NT2/D1 (cell line): ENCODE data around the gene MTNR1A.

Source experiments
- YY1 ChIP-seq: IDR thresholded peaks from 2 replicates; pipeline ENCODE4 v1.6.1; 2011; ENCODE audit not compliant: insufficient read length, insufficient read depth
- ZNF274 ChIP-seq: IDR thresholded peaks from 2 replicates; pipeline ENCODE4 v1.6.1; 2011; ENCODE audit warnings: mild to moderate bottlenecking, low read depth, low read length

- TF ChIP-seq ZNF274 (no peak), YY1 (no peak)
These were observed 5.3 kb upstream of the MTNR1A start for GRCh38 chr4:186560647-186561046.
